Activated CD4-positive, CD25-positive, alpha-beta regulatory T cell treated with anti-CD3 and anti-CD28 coated beads, Interleukin-2, amount 50 U/mL, for 16 hours (primary cell): ENCODE measurements around the gene SLCO4A1.
A peak's percentile ranks its signal among the peaks of the same experiment; 100 is the strongest.

ENCODE experiments used
- DNase-seq: peaks from one replicate; pipeline ENCODE4 v3.0.0-alpha.2; 2020; ENCODE audit warnings: low read depth, low spot score

Gene SLCO4A1

GRCh38 chr20:62652041-62652893 lies 10.0 kb downstream of the SLCO4A1 start:
- DNase-seq, result peak; percentile 49

- DNase-seq, result no peak
These were observed 10.6 kb downstream of the SLCO4A1 start for GRCh38 chr20:62652894-62653305.

- no peak for DNase-seq
These were observed 11.1 kb downstream of the SLCO4A1 start for GRCh38 chr20:62653373-62653772.

- no peak for DNase-seq
These were observed 11.8 kb downstream of the SLCO4A1 start for GRCh38 chr20:62653951-62654685.

- DNase-seq, result no peak
These were observed 13.2 kb downstream of the SLCO4A1 start for GRCh38 chr20:62655282-62656196.

- no peak for DNase-seq
These were observed 14.1 kb downstream of the SLCO4A1 start for GRCh38 chr20:62656197-62656918.

- no peak for DNase-seq
These were observed 14.8 kb downstream of the SLCO4A1 start for GRCh38 chr20:62656919-62657588.

- no peak for DNase-seq
These were observed 15.3 kb downstream of the SLCO4A1 start for GRCh38 chr20:62657589-62657942.

- DNase-seq, result no peak
These were observed 15.7 kb downstream of the SLCO4A1 start for GRCh38 chr20:62657956-62658355.

- no peak for DNase-seq
These were observed 16.4 kb downstream of the SLCO4A1 start for GRCh38 chr20:62658593-62659178.

- DNase-seq, result no peak
These were observed 17.4 kb downstream of the SLCO4A1 start for GRCh38 chr20:62659488-62660239.

GRCh38 chr20:62660240-62660615 lies 17.9 kb downstream of the SLCO4A1 start:
- no peak for DNase-seq

- DNase-seq, result no peak
These were observed 18.5 kb downstream of the SLCO4A1 start for GRCh38 chr20:62660768-62661167.

GRCh38 chr20:62661647-62662046 lies 19.3 kb downstream of the SLCO4A1 start:
- DNase-seq, result no peak

- no peak for DNase-seq
These were observed 20.1 kb downstream of the SLCO4A1 start for GRCh38 chr20:62662422-62662821.

- no peak for DNase-seq
These were observed 21.1 kb downstream of the SLCO4A1 start for GRCh38 chr20:62663145-62664018.

- DNase-seq, result no peak
These were observed 22.0 kb downstream of the SLCO4A1 start for GRCh38 chr20:62664019-62664971.
